ENCODE data around the gene B4GALT2.

GRCh38 chr1:43977376-43978263 is 1.4 kb upstream of the B4GALT2 start:
- no peak for TF ChIP-seq POLR2A (IDR thresholded peaks at IDR 0.05; ENCODE audit: low read depth)
- TF ChIP-seq CTCF (IDR thresholded peaks at IDR 0.05) = no peak
- no peak for TF ChIP-seq EP300 (IDR thresholded peaks at IDR 0.05)
